ENCODE measurements around the gene FAM20B. TPM values are rescaled to one million over a fixed set of nuclear protein-coding genes. Genes with fewer than 3 reads are reported as not detected.

Gene FAM20B
- total and polyA plus RNA-seq, 2 donors (not counting 1 experiment from before 2014, with no cell fraction given): 5.2 to 32.8 TPM

DNA sequence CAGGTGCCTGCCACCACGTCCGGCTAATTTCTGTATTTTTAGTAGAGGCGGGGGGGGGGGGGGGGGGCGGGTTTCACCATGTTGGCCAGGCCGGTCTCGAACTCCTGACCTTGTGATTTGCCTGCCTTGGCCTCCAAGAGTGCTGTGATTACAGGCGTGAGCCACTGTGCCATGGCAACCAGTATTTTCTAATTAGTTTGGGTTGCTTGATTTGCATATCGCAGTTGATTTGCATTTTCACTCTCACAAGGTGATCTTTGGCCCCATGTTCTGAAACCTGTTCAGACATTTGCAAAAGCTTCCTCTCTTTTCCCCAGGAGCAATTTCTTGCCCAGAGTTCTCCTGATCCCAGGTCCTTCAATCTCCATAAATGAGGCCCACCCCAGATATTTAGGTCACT, 57.8 kb downstream of the FAM20B start:
- POLR2A ChIA-PET: interaction anchor here (0.6 to 1.3 kb wide), 6 partner anchors 15 to 1010 kb away, joined by 3 to 6 read pairs (median 4); no protein-coding TSS in a partner anchor
- H3K9me3 Mint-ChIP-seq (ENCODE audit: insufficient read depth): no peaks in the 10 kb centered on the region
- 94% methylated on average over 4 of the region's 8 CpGs for WGBS (ENCODE audit: insufficient coverage)

DNA sequence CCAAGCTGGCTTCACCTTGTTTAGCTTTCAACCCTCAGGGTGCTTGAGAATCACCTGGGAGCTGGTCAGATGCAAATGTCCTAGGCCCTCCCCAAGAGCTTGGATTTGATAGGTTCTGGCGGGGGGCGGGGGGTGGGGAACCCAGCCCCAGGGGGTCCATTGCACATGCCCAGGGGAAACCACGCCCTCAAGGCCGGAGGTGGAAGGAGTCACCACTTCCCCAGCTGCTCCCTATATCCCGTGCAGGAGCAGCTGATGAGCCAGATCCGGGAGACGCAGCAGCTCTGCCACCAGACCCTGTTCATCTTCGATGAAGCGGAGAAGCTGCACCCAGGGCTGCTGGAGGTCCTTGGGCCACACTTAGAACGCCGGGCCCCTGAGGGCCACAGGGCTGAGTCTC, 62.0 kb downstream of the FAM20B start:
- intact Hi-C loops (cut with micrococcal nuclease): no loop called here
- peaks cover 1 to 52% of the 10 kb centered on the region in 2 experiments for H3K36me3 ChIP-seq (replicated peaks in 1 of 2; ENCODE audit: control extremely low read depth in 1 of 2, control insufficient read depth in 1 of 2, extremely low read depth in 1 of 2, insufficient read depth in 2 of 2, low read length in 1 of 2)
- H3K27me3 ChIP-seq (replicated peaks in 1 of 4; ENCODE audit: control extremely low read depth in 1 of 4, control insufficient read depth in 3 of 4, insufficient read depth in 4 of 4, low read length in 3 of 4): no peaks in the 10 kb centered on the region
- peaks cover 83% of the 10 kb centered on the region for H3K79me2 ChIP-seq (ENCODE audit: control insufficient read depth, insufficient read depth, low read length)
- no peaks in the 10 kb centered on the region for H3K9me3 Mint-ChIP-seq (ENCODE audit: insufficient read depth)
- TF ChIP-seq EZH2 (IDR thresholded peaks at IDR 0.05; ENCODE audit: borderline replicate concordance, insufficient read depth, low read depth, low read length, poor library complexity, severe bottlenecking): no peak
- TF ChIP-seq, protein P1, sequence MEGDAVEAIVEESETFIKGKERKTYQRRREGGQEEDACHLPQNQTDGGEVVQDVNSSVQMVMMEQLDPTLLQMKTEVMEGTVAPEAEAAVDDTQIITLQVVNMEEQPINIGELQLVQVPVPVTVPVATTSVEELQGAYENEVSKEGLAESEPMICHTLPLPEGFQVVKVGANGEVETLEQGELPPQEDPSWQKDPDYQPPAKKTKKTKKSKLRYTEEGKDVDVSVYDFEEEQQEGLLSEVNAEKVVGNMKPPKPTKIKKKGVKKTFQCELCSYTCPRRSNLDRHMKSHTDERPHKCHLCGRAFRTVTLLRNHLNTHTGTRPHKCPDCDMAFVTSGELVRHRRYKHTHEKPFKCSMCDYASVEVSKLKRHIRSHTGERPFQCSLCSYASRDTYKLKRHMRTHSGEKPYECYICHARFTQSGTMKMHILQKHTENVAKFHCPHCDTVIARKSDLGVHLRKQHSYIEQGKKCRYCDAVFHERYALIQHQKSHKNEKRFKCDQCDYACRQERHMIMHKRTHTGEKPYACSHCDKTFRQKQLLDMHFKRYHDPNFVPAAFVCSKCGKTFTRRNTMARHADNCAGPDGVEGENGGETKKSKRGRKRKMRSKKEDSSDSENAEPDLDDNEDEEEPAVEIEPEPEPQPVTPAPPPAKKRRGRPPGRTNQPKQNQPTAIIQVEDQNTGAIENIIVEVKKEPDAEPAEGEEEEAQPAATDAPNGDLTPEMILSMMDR (IDR thresholded peaks at IDR 0.05): no peak
- peak overlapping the region; percentile 79 for H3K27ac Mint-ChIP-seq
- 96% methylated on average over 11 of the region's 11 CpGs for WGBS (ENCODE audit: insufficient coverage)
- DNase-seq: peak; percentile 18
- peak overlapping the region in 2 of 5 experiments; percentile 15 to 25 for H3K4me3 ChIP-seq (ENCODE audit: control extremely low read depth in 1 of 5, extremely low read depth in 1 of 5, insufficient read depth in 1 of 5, low read depth in 2 of 5, low read length in 4 of 5)
- ChIA-PET CTCF (interaction anchor here (1.1 to 1.8 kb wide), 6 partner anchors 10 to 283 kb away, joined by 4 to 8 read pairs (median 4); partner anchors contain the start of gene SOAT1), POLR2A (interaction anchor here (0.6 kb wide), 1 partner anchor 38 kb away, joined by 3 read pairs; no protein-coding TSS in a partner anchor)
- no peak for ATAC-seq (ENCODE audit: low read depth)
- peak overlapping the region; percentile 14 for H3K9ac ChIP-seq (ENCODE audit: low read length)
- H3K27me3 Mint-ChIP-seq: no peaks in the 10 kb centered on the region
- no peak overlapping the region for H3K4me3 Mint-ChIP-seq
- H3K4me2 ChIP-seq (replicated peaks; ENCODE audit: low read depth, low read length, poor library complexity, severe bottlenecking): peak overlapping the region; percentile 52
- peaks cover 44% of the 10 kb centered on the region for H4K20me1 ChIP-seq (ENCODE audit: control insufficient read depth, insufficient read depth, low read length, poor library complexity, severe bottlenecking)
- H3K4me1 ChIP-seq (ENCODE audit: control insufficient read depth in 2 of 2, insufficient read depth in 2 of 2, low read length in 2 of 2): peaks cover 43 to 58% of the 10 kb centered on the region in 2 donors
- H3K9me3 ChIP-seq (ENCODE audit: control extremely low read depth in 1 of 3, control insufficient read depth in 2 of 3, insufficient read depth in 1 of 3, low read length in 2 of 3): no peaks in the 10 kb centered on the region
- H3K4me1 Mint-ChIP-seq: peaks cover 66% of the 10 kb centered on the region
- H3K27ac ChIP-seq (ENCODE audit: low read length in 2 of 2): peak overlapping the region; percentile 50 to 83
- no peak overlapping the region for H2AFZ ChIP-seq (ENCODE audit: insufficient read depth, low read depth, low read length, poor library complexity, severe bottlenecking)

More for the DNA sequence above, 57.8 kb downstream of the FAM20B start:
- Histone ChIP-seq H3K4me3 (ENCODE audit: control extremely low read depth in 1 of 5, extremely low read depth in 1 of 5, insufficient read depth in 1 of 5, low read depth in 2 of 5, low read length in 4 of 5) (peak overlapping the region in 4 of 5 experiments; percentile 5 to 95 (median 84)), H3K9me3 (ENCODE audit: control extremely low read depth in 1 of 3, control insufficient read depth in 2 of 3, insufficient read depth in 1 of 3, low read length in 2 of 3) (no peaks in the 10 kb centered on the region), H3K4me2 (replicated peaks; ENCODE audit: low read depth, low read length, poor library complexity, severe bottlenecking) (peak overlapping the region; percentile 96), H4K20me1 (ENCODE audit: control insufficient read depth, insufficient read depth, low read length, poor library complexity, severe bottlenecking) (peaks cover 31% of the 10 kb centered on the region), H3K79me2 (ENCODE audit: control insufficient read depth, insufficient read depth, low read length) (peaks cover 59% of the 10 kb centered on the region), H3K4me1 (ENCODE audit: control insufficient read depth in 2 of 2, insufficient read depth in 2 of 2, low read length in 2 of 2) (peaks cover 38 to 56% of the 10 kb centered on the region in 2 donors), H3K36me3 (replicated peaks in 1 of 2; ENCODE audit: control extremely low read depth in 1 of 2, control insufficient read depth in 1 of 2, extremely low read depth in 1 of 2, insufficient read depth in 2 of 2, low read length in 1 of 2) (peaks cover 1 to 22% of the 10 kb centered on the region in 2 experiments), H3K27ac (ENCODE audit: low read length in 2 of 2) (peak overlapping the region; percentile 94 to 95), H2AFZ (ENCODE audit: insufficient read depth, low read depth, low read length, poor library complexity, severe bottlenecking) (no peak overlapping the region), H3K9ac (ENCODE audit: low read length) (peak overlapping the region; percentile 92), H3K27me3 (replicated peaks in 1 of 4; ENCODE audit: control extremely low read depth in 1 of 4, control insufficient read depth in 3 of 4, insufficient read depth in 4 of 4, low read length in 3 of 4) (no peaks in the 10 kb centered on the region)
- intact Hi-C loops (cut with micrococcal nuclease): loop anchor here (5.0 kb wide), 4 partner anchors 144 to 799 kb away; partner anchors contain the start of genes ABL2, RALGPS2 and TOR1AIP1
- peak overlapping the region; percentile 97 for H3K27ac Mint-ChIP-seq
- ATAC-seq (ENCODE audit: low read depth): no peak
- peak; percentile 81 for DNase-seq
- no peaks in the 10 kb centered on the region for H3K27me3 Mint-ChIP-seq
- no peak for TF ChIP-seq EZH2 (IDR thresholded peaks at IDR 0.05; ENCODE audit: borderline replicate concordance, insufficient read depth, low read depth, low read length, poor library complexity, severe bottlenecking)
- TF ChIP-seq, protein P1 (IDR thresholded peaks at IDR 0.05): no peak
- peak overlapping the region; percentile 98 for H3K4me3 Mint-ChIP-seq
- CTCF ChIA-PET: interaction anchor here (0.7 to 11.5 kb wide), 6 partner anchors 9 to 285 kb away, joined by 3 to 183 read pairs (median 4); partner anchors contain the start of gene AXDND1
- peaks cover 63% of the 10 kb centered on the region for H3K4me1 Mint-ChIP-seq

Data from B cell (primary cell).